ENCODE results near the gene IL5.

DNA sequence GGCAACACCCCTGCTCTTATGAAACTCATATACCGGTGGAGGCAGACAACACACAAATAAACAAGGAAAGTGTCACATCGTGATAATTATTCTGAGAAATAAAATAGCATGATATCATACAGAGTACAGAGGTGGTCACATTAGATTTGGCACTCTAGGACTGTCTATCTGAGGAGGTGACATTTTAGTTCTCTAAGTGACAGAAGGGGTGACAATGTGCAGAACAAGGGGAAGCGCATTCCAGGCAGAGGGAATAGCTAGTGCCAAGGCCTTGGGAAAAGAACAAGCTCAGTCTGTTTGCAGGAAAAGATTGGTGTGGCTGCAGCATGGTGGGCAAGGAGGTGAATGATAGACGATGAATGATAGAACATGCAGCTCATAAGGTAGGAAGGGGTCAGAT lies 40.1 kb downstream of the IL5 start:
- TF ChIP-seq, protein P1, sequence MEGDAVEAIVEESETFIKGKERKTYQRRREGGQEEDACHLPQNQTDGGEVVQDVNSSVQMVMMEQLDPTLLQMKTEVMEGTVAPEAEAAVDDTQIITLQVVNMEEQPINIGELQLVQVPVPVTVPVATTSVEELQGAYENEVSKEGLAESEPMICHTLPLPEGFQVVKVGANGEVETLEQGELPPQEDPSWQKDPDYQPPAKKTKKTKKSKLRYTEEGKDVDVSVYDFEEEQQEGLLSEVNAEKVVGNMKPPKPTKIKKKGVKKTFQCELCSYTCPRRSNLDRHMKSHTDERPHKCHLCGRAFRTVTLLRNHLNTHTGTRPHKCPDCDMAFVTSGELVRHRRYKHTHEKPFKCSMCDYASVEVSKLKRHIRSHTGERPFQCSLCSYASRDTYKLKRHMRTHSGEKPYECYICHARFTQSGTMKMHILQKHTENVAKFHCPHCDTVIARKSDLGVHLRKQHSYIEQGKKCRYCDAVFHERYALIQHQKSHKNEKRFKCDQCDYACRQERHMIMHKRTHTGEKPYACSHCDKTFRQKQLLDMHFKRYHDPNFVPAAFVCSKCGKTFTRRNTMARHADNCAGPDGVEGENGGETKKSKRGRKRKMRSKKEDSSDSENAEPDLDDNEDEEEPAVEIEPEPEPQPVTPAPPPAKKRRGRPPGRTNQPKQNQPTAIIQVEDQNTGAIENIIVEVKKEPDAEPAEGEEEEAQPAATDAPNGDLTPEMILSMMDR (IDR thresholded peaks at IDR 0.05), result no peak
- no peak for TF ChIP-seq POLR2A (IDR thresholded peaks at IDR 0.05)
